ENCODE results near the gene UGT1A10.

DNA sequence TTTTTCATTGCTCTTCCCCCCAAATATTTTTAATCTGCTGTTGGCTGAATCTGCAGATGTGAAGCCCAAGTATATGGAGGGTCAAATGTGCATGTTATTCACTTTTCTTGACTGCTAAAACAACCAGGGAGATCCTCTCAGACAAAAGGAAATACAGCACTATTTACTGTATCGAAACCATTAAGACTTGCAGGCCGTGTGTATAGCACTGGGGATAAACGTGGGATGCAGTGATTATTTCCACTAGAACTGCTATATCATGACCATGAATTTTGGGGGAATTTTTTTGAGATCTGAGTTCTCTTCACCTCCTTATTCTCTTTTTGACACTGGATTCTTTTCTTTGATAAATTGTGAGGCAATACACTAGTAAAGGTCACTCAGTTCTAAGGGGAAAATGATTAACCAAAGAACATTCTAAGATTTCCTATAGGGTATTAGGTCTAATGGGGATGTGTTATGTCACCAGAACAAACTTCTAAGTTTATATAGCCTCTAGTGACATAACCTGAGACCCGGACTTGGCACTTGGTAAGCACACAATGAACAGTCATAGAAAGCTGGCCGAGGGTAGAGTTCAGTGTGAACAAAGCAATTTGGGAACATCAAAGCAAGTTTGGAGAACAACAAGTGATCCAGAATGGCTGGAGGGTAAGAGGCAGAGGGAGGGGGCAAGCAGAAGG lies 109.0 kb downstream of the UGT1A10 start:
- TF ChIP-seq POLR2A (IDR thresholded peaks at IDR 0.05) (no peak), EP300 (IDR thresholded peaks at IDR 0.05) (no peak)
- TF ChIP-seq, protein P1, sequence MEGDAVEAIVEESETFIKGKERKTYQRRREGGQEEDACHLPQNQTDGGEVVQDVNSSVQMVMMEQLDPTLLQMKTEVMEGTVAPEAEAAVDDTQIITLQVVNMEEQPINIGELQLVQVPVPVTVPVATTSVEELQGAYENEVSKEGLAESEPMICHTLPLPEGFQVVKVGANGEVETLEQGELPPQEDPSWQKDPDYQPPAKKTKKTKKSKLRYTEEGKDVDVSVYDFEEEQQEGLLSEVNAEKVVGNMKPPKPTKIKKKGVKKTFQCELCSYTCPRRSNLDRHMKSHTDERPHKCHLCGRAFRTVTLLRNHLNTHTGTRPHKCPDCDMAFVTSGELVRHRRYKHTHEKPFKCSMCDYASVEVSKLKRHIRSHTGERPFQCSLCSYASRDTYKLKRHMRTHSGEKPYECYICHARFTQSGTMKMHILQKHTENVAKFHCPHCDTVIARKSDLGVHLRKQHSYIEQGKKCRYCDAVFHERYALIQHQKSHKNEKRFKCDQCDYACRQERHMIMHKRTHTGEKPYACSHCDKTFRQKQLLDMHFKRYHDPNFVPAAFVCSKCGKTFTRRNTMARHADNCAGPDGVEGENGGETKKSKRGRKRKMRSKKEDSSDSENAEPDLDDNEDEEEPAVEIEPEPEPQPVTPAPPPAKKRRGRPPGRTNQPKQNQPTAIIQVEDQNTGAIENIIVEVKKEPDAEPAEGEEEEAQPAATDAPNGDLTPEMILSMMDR (IDR thresholded peaks at IDR 0.05) = no peak

Measured in tibial nerve (tissue), 4 donors.